Ishikawa (cell line): ENCODE results near the gene TET1.
A peak's percentile ranks its signal among the peaks of the same experiment; 100 is the strongest.

Experiments
- EP300 ChIP-seq: IDR thresholded peaks from 2 replicates; pipeline ENCODE4 v1.6.1; 2012; ENCODE audit warnings: borderline replicate concordance
- TAF1 ChIP-seq: IDR thresholded peaks from 2 replicates; pipeline ENCODE4 v1.6.1; 2012; ENCODE audit warnings: low read depth, mild to moderate bottlenecking
- YY1 ChIP-seq: IDR thresholded peaks from 2 replicates; pipeline ENCODE4 v1.6.1; 2012; ENCODE audit warnings: low read depth
- ZBTB7A ChIP-seq: IDR thresholded peaks from 2 replicates; pipeline ENCODE4 v1.6.1; 2012; ENCODE audit warnings: low read depth

DNA sequence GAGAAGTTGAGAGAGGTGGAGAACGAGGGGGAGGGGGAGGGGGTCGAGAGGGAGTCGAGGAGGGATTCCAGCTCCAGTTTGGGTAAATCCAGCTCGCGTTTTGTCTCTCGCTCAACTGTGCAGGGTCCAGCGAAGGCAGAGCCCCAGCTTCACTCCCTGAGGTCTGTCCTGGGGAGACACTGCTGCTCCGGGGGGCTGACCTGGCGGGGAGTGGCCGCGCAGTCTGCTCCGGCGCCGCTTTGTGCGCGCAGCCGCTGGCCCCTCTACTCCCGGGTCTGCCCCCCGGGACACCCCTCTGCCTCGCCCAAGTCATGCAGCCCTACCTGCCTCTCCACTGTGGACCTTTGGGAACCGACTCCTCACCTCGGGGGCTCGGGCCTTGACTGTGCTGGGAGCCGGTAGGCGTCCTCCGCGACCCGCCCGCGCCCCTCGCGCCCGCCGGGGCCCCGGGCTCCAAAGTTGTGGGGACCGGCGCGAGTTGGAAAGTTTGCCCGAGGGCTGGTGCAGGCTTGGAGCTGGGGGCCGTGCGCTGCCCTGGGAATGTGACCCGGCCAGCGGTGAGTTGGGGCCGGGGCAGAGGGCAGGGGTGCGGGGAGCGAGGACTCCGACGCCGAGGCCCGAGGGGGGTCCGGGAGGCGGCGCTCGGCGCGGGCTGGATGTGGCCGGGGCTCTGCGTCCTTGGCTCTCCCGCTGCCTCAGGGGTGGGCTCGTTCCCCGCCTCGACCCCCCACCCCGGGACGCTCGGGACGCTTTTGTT, at the start of gene TET1:
- peak; percentile 62; the same call in 1 of the 2 replicates for TF ChIP-seq TAF1
- peak; percentile 91 for TF ChIP-seq ZBTB7A
- no peak for TF ChIP-seq EP300
- no peak for TF ChIP-seq YY1
